ENCODE data around the gene MGAT5.
A peak's percentile ranks its signal among the peaks of the same experiment; 100 is the strongest.

MGAT5 gene

DNA sequence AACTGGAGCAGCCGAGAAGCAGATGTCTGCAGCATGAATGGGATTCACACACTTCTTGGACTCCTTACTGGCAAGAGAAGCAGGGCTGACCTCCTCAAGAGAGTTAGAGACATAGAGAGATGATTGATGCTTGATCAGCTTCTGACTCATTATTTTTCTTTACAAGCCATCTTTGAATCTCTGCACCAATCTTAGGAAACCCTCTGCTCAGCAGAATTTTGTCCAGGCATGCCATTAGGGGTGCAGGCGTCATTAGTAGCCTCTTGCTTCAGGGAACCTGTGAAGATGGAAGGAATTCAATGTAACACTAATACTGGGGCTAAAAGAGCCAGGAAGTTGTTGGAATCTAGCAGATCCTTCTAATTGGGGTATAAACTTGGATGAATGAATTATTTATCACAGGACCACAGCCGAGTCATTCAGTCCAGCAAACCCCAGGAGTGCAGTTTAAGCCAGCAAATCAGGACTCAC is 151.8 kb downstream of the MGAT5 start:
- peak; percentile 45 for DNase-seq

- no peak for DNase-seq
These were observed 152.4 kb downstream of the MGAT5 start for GRCh38 chr2:134406311-134406710.

DNA sequence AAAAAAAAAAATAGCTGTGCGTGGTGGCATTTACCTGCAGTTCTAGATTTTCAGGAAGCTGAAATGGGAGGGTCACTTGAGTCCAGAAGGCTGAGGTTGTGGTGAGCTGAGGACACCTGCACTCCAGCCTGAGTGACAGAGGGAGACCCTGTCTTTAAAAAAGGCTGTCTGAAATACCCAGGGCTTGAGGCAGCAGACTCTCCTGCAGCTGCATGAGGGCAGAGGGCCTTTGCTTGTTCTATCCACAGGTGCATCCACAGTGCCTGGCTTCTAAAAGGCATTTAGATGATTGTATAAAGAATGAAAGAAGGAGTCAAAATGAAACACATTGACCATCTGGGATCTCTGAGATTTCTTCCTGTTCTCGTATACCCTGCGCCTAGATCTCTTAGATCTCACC is 152.9 kb downstream of the MGAT5 start:
- DNase-seq, result no peak

- no peak for DNase-seq
These were observed 153.4 kb downstream of the MGAT5 start for GRCh38 chr2:134407154-134407890.

DNA sequence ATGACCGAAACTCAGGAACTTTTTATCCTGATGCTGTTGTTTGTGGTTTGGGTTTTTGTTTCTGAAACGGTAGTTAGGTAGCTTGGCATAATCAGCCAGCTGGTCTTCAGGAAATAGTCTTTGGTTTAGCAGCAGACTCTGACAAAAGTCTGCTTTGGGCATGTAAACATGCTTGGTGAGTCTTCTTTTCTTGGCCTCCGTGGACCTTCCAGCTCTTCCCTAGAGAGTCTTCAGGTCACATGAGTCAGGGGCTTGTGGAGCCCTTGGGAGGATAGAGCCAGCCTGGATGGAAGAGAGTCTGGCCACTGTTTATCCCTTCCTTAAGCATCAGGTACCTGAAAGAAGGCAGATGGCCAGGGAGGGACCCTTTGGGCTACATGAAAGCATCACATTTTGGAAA is 154.5 kb downstream of the MGAT5 start:
- peak; percentile 71 for DNase-seq

- DNase-seq, result peak; percentile 59
These were observed 154.9 kb downstream of the MGAT5 start for GRCh38 chr2:134408791-134409190.

GRCh38 chr2:134410006-134410405 is 156.1 kb downstream of the MGAT5 start:
- DNase-seq, result no peak

DNA sequence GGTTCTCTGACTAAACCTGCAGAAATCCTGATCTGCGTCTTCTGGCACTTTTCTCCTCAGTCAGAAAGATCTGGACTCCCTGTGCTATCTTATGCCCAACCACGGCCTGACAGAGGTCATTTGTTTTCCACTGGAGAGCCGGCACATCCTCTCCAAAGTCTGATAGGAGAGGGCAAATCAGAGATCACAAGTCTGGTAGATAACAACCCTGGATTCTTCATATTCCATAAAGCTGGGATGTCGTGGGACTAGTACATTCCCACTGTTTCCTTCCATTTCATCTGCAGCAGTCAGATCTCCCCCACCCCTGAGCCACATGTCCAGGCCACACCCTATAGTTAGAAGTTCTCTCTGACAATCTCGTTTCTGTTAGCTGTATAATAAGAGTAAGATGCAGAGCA is 157.0 kb downstream of the MGAT5 start:
- DNase-seq, result peak; percentile 47

- DNase-seq, result no peak
These were observed 157.5 kb downstream of the MGAT5 start for GRCh38 chr2:134411279-134411827.

GRCh38 chr2:134411828-134412638 is 158.2 kb downstream of the MGAT5 start:
- peak; percentile 78 for DNase-seq

DNA sequence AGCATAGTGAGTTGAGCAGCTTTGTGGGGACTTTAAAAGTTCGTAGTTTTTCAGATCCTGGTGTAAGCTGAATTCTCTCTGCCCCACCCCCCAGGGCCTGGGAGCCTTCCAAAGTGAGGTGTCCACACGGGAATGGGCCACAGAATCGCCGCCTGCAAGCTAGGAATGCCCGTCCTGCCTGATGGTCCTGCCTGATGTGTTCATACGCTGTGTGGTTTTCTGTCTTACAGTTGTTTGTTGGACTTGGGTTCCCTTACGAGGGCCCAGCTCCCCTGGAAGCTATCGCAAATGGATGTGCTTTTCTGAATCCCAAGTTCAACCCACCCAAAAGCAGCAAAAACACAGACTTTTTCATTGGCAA is 158.7 kb downstream of the MGAT5 start:
- DNase-seq, result no peak

DNA sequence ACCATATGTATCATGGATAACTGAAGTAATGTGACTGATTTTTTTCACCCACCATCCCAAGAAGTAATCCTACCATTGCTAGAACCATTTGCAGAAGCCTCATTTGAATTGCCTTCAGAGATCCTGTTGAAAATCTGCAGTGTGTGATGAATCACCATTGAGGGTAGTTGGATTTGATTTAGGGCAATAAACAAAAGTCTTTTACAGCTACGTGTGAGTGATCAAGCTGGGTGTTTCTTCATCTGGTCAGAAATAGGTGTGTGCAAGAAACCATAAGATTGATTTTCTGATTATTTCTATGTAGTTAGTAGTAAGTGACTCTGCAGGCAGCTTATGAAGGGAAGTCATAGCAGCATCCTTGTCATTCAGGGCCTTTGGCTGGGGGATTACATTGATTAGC is 159.6 kb downstream of the MGAT5 start:
- no peak for DNase-seq

GRCh38 chr2:134413912-134414311 is 160.0 kb downstream of the MGAT5 start:
- no peak for DNase-seq

DNA sequence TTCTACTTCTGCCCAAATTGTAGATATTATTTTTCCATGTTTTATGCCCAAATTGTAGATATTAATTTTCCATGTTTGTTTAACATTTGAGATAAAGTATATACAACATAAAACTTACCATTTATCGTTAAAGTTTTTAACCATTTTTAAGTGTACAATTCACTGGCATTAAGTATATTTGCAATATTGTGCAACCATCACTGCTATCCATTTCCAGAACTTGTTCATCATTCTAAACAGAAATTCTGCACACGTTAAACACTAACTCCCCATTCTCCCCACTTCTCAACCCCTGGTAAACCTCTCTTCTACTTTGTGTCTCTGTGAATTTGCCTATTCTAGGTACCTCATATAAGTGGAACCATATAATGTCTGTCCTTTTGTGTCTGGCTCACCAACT is 162.1 kb downstream of the MGAT5 start:
- no peak for DNase-seq

DNA sequence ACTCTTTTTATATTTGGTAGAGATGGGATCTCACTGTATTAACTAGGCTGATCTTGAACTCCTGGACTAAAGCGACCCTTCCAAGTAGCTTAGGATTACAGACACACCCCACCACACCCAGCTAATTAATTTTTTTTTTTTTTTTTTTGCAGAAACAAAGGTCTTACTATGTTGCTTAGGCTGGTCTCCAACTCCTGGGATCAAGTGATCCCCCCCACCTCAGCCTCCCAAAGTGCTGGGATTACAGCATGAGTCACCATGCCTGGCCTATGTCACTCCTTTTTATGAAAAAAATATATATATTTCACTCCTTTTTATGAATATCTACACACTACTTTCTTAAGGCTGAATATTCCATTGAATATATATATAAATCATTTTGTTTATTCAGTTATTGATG is 162.8 kb downstream of the MGAT5 start:
- DNase-seq, result no peak

GRCh38 chr2:134417968-134418582 is 164.2 kb downstream of the MGAT5 start:
- DNase-seq, result no peak

- DNase-seq, result no peak
These were observed 166.4 kb downstream of the MGAT5 start for GRCh38 chr2:134420259-134420658.

- DNase-seq, result no peak
These were observed 167.0 kb downstream of the MGAT5 start for GRCh38 chr2:134420920-134421319.

GRCh38 chr2:134421556-134422328 is 167.9 kb downstream of the MGAT5 start:
- DNase-seq, result no peak

DNA sequence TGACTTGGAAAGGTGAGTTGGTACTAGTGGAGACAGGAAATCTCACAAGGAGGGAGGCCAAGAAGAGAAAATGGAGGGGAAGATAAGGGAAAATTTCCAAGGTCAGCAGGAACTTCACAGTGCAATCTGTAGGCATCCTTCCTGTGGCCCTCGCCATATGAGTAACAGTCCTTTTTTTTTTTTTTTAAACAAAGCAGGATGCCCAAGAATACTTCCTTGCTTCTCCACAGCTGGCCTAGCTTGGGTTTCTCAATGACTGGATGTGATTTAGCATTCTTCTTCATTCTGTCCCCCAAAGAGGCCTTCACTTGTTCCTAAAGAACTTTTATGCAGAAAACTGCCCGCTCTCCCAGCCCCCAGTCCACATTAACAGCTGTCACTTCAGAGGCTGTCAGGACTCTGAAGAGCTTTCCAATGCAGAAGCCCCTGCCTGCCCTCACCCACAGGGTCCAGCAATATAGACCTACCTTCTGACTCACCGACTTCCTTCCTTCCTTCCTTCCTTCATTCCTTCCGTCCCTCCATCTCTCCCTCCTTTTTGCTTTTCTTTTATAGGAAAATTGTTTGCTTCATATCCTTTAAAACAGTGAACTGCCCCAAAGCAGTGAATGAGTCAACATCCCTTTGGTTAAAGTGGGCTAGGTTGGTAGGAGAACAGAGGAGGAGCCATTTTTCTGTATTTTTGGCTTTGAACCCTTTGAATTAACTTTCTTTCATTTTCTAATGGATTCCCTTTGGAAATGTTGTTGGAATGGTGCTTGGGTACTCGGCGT is 172.0 kb downstream of the MGAT5 start:
- DNase-seq, result no peak

GRCh38 chr2:134426721-134427120 is 172.8 kb downstream of the MGAT5 start:
- no peak for DNase-seq

GRCh38 chr2:134429886-134430285 is 176.0 kb downstream of the MGAT5 start:
- DNase-seq, result no peak
